ENCODE measurements around the gene DOCK4.

The DOCK4 gene

GRCh38 chr7:112186300-112186699, 19.9 kb downstream of the DOCK4 start:
- DNase-seq = no peak

- DNase-seq = no peak
These were observed 21.0 kb downstream of the DOCK4 start for GRCh38 chr7:112185005-112185834.

- DNase-seq = no peak
These were observed 21.7 kb downstream of the DOCK4 start for GRCh38 chr7:112184455-112184854.

- no peak for DNase-seq
These were observed 22.9 kb downstream of the DOCK4 start for GRCh38 chr7:112183266-112183665.

GRCh38 chr7:112182749-112183148, 23.4 kb downstream of the DOCK4 start:
- DNase-seq = no peak

GRCh38 chr7:112180223-112180622, 26.0 kb downstream of the DOCK4 start:
- no peak for DNase-seq

- DNase-seq = no peak
These were observed 29.3 kb downstream of the DOCK4 start for GRCh38 chr7:112176693-112177415.

GRCh38 chr7:112176241-112176640, 30.0 kb downstream of the DOCK4 start:
- no peak for DNase-seq

- DNase-seq = no peak
These were observed 32.0 kb downstream of the DOCK4 start for GRCh38 chr7:112174192-112174591.

- no peak for DNase-seq
These were observed 32.7 kb downstream of the DOCK4 start for GRCh38 chr7:112173568-112173905.

- no peak for DNase-seq
These were observed 33.2 kb downstream of the DOCK4 start for GRCh38 chr7:112172870-112173567.

GRCh38 chr7:112171673-112172072, 34.5 kb downstream of the DOCK4 start:
- DNase-seq = no peak

- no peak for DNase-seq
These were observed 37.3 kb downstream of the DOCK4 start for GRCh38 chr7:112168915-112169314.

- DNase-seq = no peak
These were observed 39.1 kb downstream of the DOCK4 start for GRCh38 chr7:112167147-112167546.

- no peak for DNase-seq
These were observed 43.3 kb downstream of the DOCK4 start for GRCh38 chr7:112162784-112163506.

GRCh38 chr7:112162142-112162766, 43.9 kb downstream of the DOCK4 start:
- DNase-seq = no peak

GRCh38 chr7:112161253-112162141, 44.7 kb downstream of the DOCK4 start:
- DNase-seq = no peak

GRCh38 chr7:112160771-112161150, 45.4 kb downstream of the DOCK4 start:
- DNase-seq = no peak

- no peak for DNase-seq
These were observed 45.9 kb downstream of the DOCK4 start for GRCh38 chr7:112160130-112160770.

GRCh38 chr7:112159351-112159750, 46.8 kb downstream of the DOCK4 start:
- DNase-seq = no peak

GRCh38 chr7:112157072-112157471, 49.1 kb downstream of the DOCK4 start:
- DNase-seq = no peak
